Naive thymus-derived CD8-positive, alpha-beta T cell (primary cell): ENCODE data around the gene NUP43. TPM values are rescaled to one million over a fixed set of nuclear protein-coding genes. Genes with fewer than 3 reads are reported as not detected.
A peak's percentile ranks its signal among the peaks of the same experiment; 100 is the strongest.

ENCODE experiments used
- ATAC-seq, 2 donors: fragments of 150-1000 bp; cut with Tn5 transposase in 1 of 2; sonication (Bioruptor Pico), chemical (Tn5 transposase) in 1 of 2; 1 replicate in 1 of 2; 2 replicates in 1 of 2; pipeline ENCODE4 v1.10.0; 2021; ENCODE audit warnings: mild to moderate bottlenecking in 2 of 2, moderate library complexity in 2 of 2
- POLR2A ChIA-PET: fragments of 350-600 bp; sonication (Branson Sonifier 250); formaldehyde crosslinking; loops from one replicate; lab custom pipeline; 2021; ENCODE audit warnings: antibody characterized with exemption; lab: Charles Lee
- DNase-seq, 10 donors: peaks; one replicate each; pipeline versions ENCODE4 v3.0.0 to v3.0.0-alpha.2; 2020 to 2022
- H3K27ac Mint-ChIP-seq, 10 donors: one replicate each; pipeline ENCODE4 v1.8.0; 2020 to 2022; ENCODE audit warnings: mild to moderate bottlenecking in 10 of 10, mixed read lengths in 10 of 10, moderate library complexity in 4 of 10, inconsistent platforms in 1 of 10
- H3K27me3 Mint-ChIP-seq, 5 donors: one replicate each; pipeline ENCODE4 v1.8.0; 2021 to 2022; ENCODE audit warnings: mixed read lengths in 5 of 5
- H3K36me3 Mint-ChIP-seq, 3 donors: one replicate each; pipeline ENCODE4 v1.8.0; 2020 to 2022; ENCODE audit warnings: mixed read lengths in 3 of 3, mild to moderate bottlenecking in 2 of 3, inconsistent platforms in 1 of 3
- H3K4me1 Mint-ChIP-seq, 4 donors: one replicate each; pipeline ENCODE4 v1.8.0; 2021 to 2022; ENCODE audit warnings: mixed read lengths in 4 of 4
- H3K4me3 Mint-ChIP-seq, 10 donors: one replicate each; pipeline ENCODE4 v1.8.0; 2020 to 2022; ENCODE audit warnings: mild to moderate bottlenecking in 10 of 10, mixed read lengths in 10 of 10, moderate library complexity in 6 of 10, inconsistent platforms in 1 of 10
- H3K9me3 Mint-ChIP-seq, 9 donors: one replicate each; pipeline ENCODE4 v1.8.0; 2020 to 2022; ENCODE audit warnings: mixed read lengths in 9 of 9, mild to moderate bottlenecking in 3 of 9, inconsistent platforms in 1 of 9, moderate library complexity in 1 of 9
- polyA plus RNA-seq, 3 donors: library from polyadenylated mRNA; unstranded; fragments of 300-500 nt; fragmentation: Illumina TruSeq; gene quantifications; one replicate each; pipeline ENCODE4 v1.2.3, GENCODE V29; 2021
- total RNA-seq, 8 experiments: library from RNA in 2 of 8; stranded (reverse) in 2 of 8; gene quantifications; one replicate each; pipeline ENCODE4 v1.2.3 and lab custom pipeline; 2021 to 2026

The NUP43 gene
- total RNA-seq = 10 to 100 TPM; 62.0 to 66.1 TPM
- polyA plus RNA-seq = 1 to 10 TPM; 2.4 to 6.3 (median 5.9) TPM
- total RNA-seq (lab: John Stamatoyannopoulos, UW) = 21.0 to 77.0 (median 64.2) reads per million in 6 experiments

GRCh38 chr6:149746147-149746946, at the start of gene NUP43:
NUP43 (minus strand) TSS chr6:149746529; CDS start chr6:149746495, 34 bp downstream.
- ATAC-seq (peak; percentile 66 to 74), DNase-seq (peak; percentile 78 to 97 (median 91))
- no peaks in the 10 kb centered on the region for H3K9me3 Mint-ChIP-seq
- POLR2A ChIA-PET = interaction anchor here (0.6 to 7.3 kb wide), 6 partner anchors 12 to 201 kb away, joined by 3 to 66 read pairs (median 4); partner anchors contain the start of gene LATS1
- H3K4me3 Mint-ChIP-seq = peak within 1 kb of the TSS; percentile 93 to 98 (median 96)
- H3K27ac Mint-ChIP-seq = peak within 1 kb of the TSS; percentile 82 to 96 (median 92)
- H3K4me1 Mint-ChIP-seq = peaks cover 10 to 43% (median 34%) of the 10 kb centered on the region in 4 donors
- peaks cover 0 to 25% (median 4%) of the 10 kb centered on the region in 3 donors for H3K36me3 Mint-ChIP-seq
- no peaks in the 10 kb centered on the region for H3K27me3 Mint-ChIP-seq

- H3K4me3 Mint-ChIP-seq = no peak overlapping the region
- ATAC-seq (no peak), DNase-seq (no peak)
- POLR2A ChIA-PET = no interaction called here
- no peaks in the 10 kb centered on the region for H3K9me3 Mint-ChIP-seq
- H3K36me3 Mint-ChIP-seq = peaks cover 0 to 49% (median 10%) of the 10 kb centered on the region in 3 donors
- no peaks in the 10 kb centered on the region for H3K27me3 Mint-ChIP-seq
- H3K27ac Mint-ChIP-seq = peak overlapping the region in 3 of 10 donors; percentile 12 to 60 (median 16)
- peaks cover 0 to 4% (median under 1%) of the 10 kb centered on the region in 4 donors for H3K4me1 Mint-ChIP-seq
Measured at GRCh38 chr6:149783551-149783950, 37.2 kb upstream of the NUP43 start.

GRCh38 chr6:149782337-149782736, 36.0 kb upstream of the NUP43 start:
- Mint-ChIP-seq H3K9me3 (no peaks in the 10 kb centered on the region), H3K36me3 (peaks cover 0 to 52% (median 10%) of the 10 kb centered on the region in 3 donors), H3K27me3 (no peaks in the 10 kb centered on the region), H3K27ac (peak overlapping the region in 1 of 10 donors; percentile 61), H3K4me1 (peaks cover 0 to 2% (median 0%) of the 10 kb centered on the region in 4 donors), H3K4me3 (peak overlapping the region in 1 of 10 donors; percentile 17)
- POLR2A ChIA-PET = no interaction called here
- DNase-seq (no peak), ATAC-seq (no peak)

- POLR2A ChIA-PET = no interaction called here
- Mint-ChIP-seq H3K27me3 (no peaks in the 10 kb centered on the region), H3K27ac (no peak overlapping the region), H3K36me3 (peaks cover 0 to 56% (median 10%) of the 10 kb centered on the region in 3 donors), H3K4me3 (no peak overlapping the region), H3K4me1 (peaks cover 0 to 2% (median 0%) of the 10 kb centered on the region in 4 donors), H3K9me3 (no peaks in the 10 kb centered on the region)
- ATAC-seq (no peak), DNase-seq (no peak)
Measured at GRCh38 chr6:149781715-149782114, 35.4 kb upstream of the NUP43 start.

GRCh38 chr6:149779644-149779963, 33.3 kb upstream of the NUP43 start:
- no peak overlapping the region for H3K27ac Mint-ChIP-seq
- H3K9me3 Mint-ChIP-seq = no peaks in the 10 kb centered on the region
- no peak for ATAC-seq
- POLR2A ChIA-PET = no interaction called here
- no peak for DNase-seq
- peaks cover 0 to 2% (median 0%) of the 10 kb centered on the region in 4 donors for H3K4me1 Mint-ChIP-seq
- peaks cover 0 to 73% (median 10%) of the 10 kb centered on the region in 3 donors for H3K36me3 Mint-ChIP-seq
- H3K27me3 Mint-ChIP-seq = no peaks in the 10 kb centered on the region
- H3K4me3 Mint-ChIP-seq = no peak overlapping the region

- POLR2A ChIA-PET = no interaction called here
- Mint-ChIP-seq H3K9me3 (no peaks in the 10 kb centered on the region), H3K4me1 (no peaks in the 10 kb centered on the region), H3K27ac (peak overlapping the region in 1 of 10 donors; percentile 34), H3K4me3 (no peak overlapping the region), H3K27me3 (no peaks in the 10 kb centered on the region), H3K36me3 (peaks cover 0 to 70% (median 8%) of the 10 kb centered on the region in 3 donors)
- DNase-seq (no peak), ATAC-seq (no peak)
Measured at GRCh38 chr6:149777624-149778023, 31.3 kb upstream of the NUP43 start.

- ATAC-seq (no peak), DNase-seq (no peak)
- Mint-ChIP-seq H3K4me3 (no peak overlapping the region), H3K27ac (no peak overlapping the region), H3K27me3 (no peaks in the 10 kb centered on the region), H3K9me3 (peaks cover 0 to 2% (median 0%) of the 10 kb centered on the region in 9 donors), H3K36me3 (peaks cover 0 to 70% (median 5%) of the 10 kb centered on the region in 3 donors), H3K4me1 (peaks cover 1 to 12% (median 7%) of the 10 kb centered on the region in 4 donors)
- POLR2A ChIA-PET = no interaction called here
Measured at GRCh38 chr6:149771925-149772324, 25.6 kb upstream of the NUP43 start.

- DNase-seq (no peak), ATAC-seq (no peak)
- peaks cover 4 to 17% (median 8%) of the 10 kb centered on the region in 4 donors for H3K4me1 Mint-ChIP-seq
- peaks cover 0 to 9% (median under 1%) of the 10 kb centered on the region in 9 donors for H3K9me3 Mint-ChIP-seq
- H3K4me3 Mint-ChIP-seq = no peak overlapping the region
- H3K27ac Mint-ChIP-seq = peak overlapping the region in 1 of 10 donors; percentile 7
- POLR2A ChIA-PET = interaction anchor here (0.6 kb wide), 1 partner anchor 20 kb away, joined by 4 read pairs; no protein-coding TSS in a partner anchor
- no peaks in the 10 kb centered on the region for H3K27me3 Mint-ChIP-seq
- H3K36me3 Mint-ChIP-seq = peaks cover 6 to 72% (median 12%) of the 10 kb centered on the region in 3 donors
Measured at GRCh38 chr6:149771185-149771584, 24.9 kb upstream of the NUP43 start.

GRCh38 chr6:149769676-149770075, 23.3 kb upstream of the NUP43 start:
- peaks cover 4 to 17% (median 10%) of the 10 kb centered on the region in 4 donors for H3K4me1 Mint-ChIP-seq
- peaks cover 10 to 63% (median 16%) of the 10 kb centered on the region in 3 donors for H3K36me3 Mint-ChIP-seq
- no peaks in the 10 kb centered on the region for H3K27me3 Mint-ChIP-seq
- ATAC-seq (no peak), DNase-seq (no peak)
- no peak overlapping the region for H3K4me3 Mint-ChIP-seq
- POLR2A ChIA-PET = interaction anchor here (0.7 kb wide), 1 partner anchor 13 kb away, joined by 5 read pairs; no protein-coding TSS in a partner anchor
- peak overlapping the region in 2 of 10 donors; percentile 1 to 53 for H3K27ac Mint-ChIP-seq
- peaks cover 0 to 16% (median 2%) of the 10 kb centered on the region in 9 donors for H3K9me3 Mint-ChIP-seq

- Mint-ChIP-seq H3K27ac (peak overlapping the region in 1 of 10 donors; percentile 29), H3K27me3 (no peaks in the 10 kb centered on the region), H3K36me3 (peaks cover 10 to 53% (median 19%) of the 10 kb centered on the region in 3 donors), H3K4me3 (no peak overlapping the region), H3K4me1 (peaks cover 12 to 35% (median 21%) of the 10 kb centered on the region in 4 donors), H3K9me3 (peaks cover 0 to 16% (median 2%) of the 10 kb centered on the region in 9 donors)
- ATAC-seq (no peak), DNase-seq (no peak)
- POLR2A ChIA-PET = no interaction called here
Measured at GRCh38 chr6:149766156-149766769, 19.9 kb upstream of the NUP43 start.

- no peak for ATAC-seq
- Mint-ChIP-seq H3K4me1 (peaks cover 20 to 34% (median 28%) of the 10 kb centered on the region in 4 donors), H3K27ac (peak overlapping the region in 1 of 10 donors; percentile 46), H3K36me3 (peaks cover 10 to 55% (median 21%) of the 10 kb centered on the region in 3 donors), H3K4me3 (no peak overlapping the region), H3K9me3 (peaks cover 0 to 16% (median 2%) of the 10 kb centered on the region in 9 donors), H3K27me3 (no peaks in the 10 kb centered on the region)
- POLR2A ChIA-PET = no interaction called here
- DNase-seq = no peak
Measured at GRCh38 chr6:149763866-149764265, 17.5 kb upstream of the NUP43 start.

- H3K27me3 Mint-ChIP-seq = no peaks in the 10 kb centered on the region
- H3K36me3 Mint-ChIP-seq = peaks cover 6 to 50% (median 17%) of the 10 kb centered on the region in 3 donors
- H3K9me3 Mint-ChIP-seq = peaks cover 0 to 9% (median 2%) of the 10 kb centered on the region in 9 donors
- H3K4me3 Mint-ChIP-seq = no peak overlapping the region
- H3K27ac Mint-ChIP-seq = peak overlapping the region in 1 of 10 donors; percentile 18
- DNase-seq = no peak
- no peak for ATAC-seq
- peaks cover 18 to 35% (median 28%) of the 10 kb centered on the region in 4 donors for H3K4me1 Mint-ChIP-seq
- POLR2A ChIA-PET = no interaction called here
Measured at GRCh38 chr6:149761438-149761837, 15.1 kb upstream of the NUP43 start.
